ENCODE results near the gene TMIGD1.

TMIGD1 gene

GRCh38 chr17:30275911-30276310 is 57.9 kb downstream of the TMIGD1 start:
- DNase-seq, result no peak

DNA sequence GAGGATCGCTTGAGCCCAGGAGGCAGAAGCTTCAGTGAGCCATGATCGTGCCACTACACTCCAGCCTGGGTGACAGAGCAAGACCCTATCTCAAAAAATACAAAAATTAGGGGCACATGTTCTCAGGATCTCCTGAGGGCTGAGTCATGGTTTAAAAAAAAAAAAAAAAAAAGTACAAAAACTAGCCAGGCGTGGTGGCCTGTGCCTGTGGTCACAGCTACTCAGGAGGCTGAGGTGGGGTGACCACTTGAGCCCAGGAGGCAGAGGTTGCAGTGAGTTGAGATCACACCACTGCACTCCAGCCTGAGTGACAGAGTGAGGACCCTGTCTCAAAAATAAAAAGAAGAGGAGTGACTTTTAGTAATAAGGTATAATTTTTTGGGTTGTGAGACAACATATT is 59.0 kb downstream of the TMIGD1 start:
- DNase-seq, result no peak

GRCh38 chr17:30273373-30273772 is 60.5 kb downstream of the TMIGD1 start:
- DNase-seq, result no peak

GRCh38 chr17:30271102-30271501 is 62.8 kb downstream of the TMIGD1 start:
- DNase-seq, result no peak

- DNase-seq, result no peak
Observed at GRCh38 chr17:30267625-30268024, 66.2 kb downstream of the TMIGD1 start.
